Gastrocnemius medialis (tissue), 4 donors: ENCODE data around the gene NTM. TPM values are rescaled to one million over a fixed set of nuclear protein-coding genes. Genes with fewer than 3 reads are reported as not detected.
A peak's percentile ranks its signal among the peaks of the same experiment; 100 is the strongest.
"Not testable (repeated sequence)": the region's sequence is repeated elsewhere in the genome, so short reads cannot be mapped to it uniquely, and the experiment has no call there.

ENCODE experiments used
- ATAC-seq, 2 donors: fragments of 150-250 bp; one replicate each; pipeline ENCODE4 v1.9.1; 2016
- DNase-seq, 2 donors: peaks; one replicate each; pipeline ENCODE4 v3.0.0-alpha.2; 2019
- H3K27ac ChIP-seq, 4 donors: fragments of 200-600 bp; sonication (generic); 1 replicate in 1 of 4; 2 replicates in 3 of 4; pipeline ENCODE4 v1.5.1; 2016 to 2018; ENCODE audit warnings: mild to moderate bottlenecking in 2 of 4, moderate library complexity in 1 of 4
- H3K27me3 ChIP-seq, 3 donors: fragments of 200-600 bp; sonication (generic) in 2 of 3; 1 replicate in 1 of 3; 2 replicates in 2 of 3; pipeline versions ENCODE4 v1.5.1 to v1.6.0; 2016 to 2019; ENCODE audit warnings: mild to moderate bottlenecking in 1 of 3, moderate library complexity in 1 of 3
- H3K36me3 ChIP-seq, 2 donors: fragments of 200-600 bp; sonication (generic) in 1 of 2; one replicate each; pipeline ENCODE4 v1.5.1; 2017 to 2018
- H3K4me1 ChIP-seq, 2 donors: fragments of 200-600 bp; sonication (generic) in 1 of 2; one replicate each; pipeline ENCODE4 v1.5.1; 2016 to 2017; ENCODE audit warnings: mild to moderate bottlenecking in 2 of 2
- H3K4me3 ChIP-seq, 4 donors: fragments of 200-600 bp; sonication (generic) in 3 of 4; 1 replicate in 1 of 4; 2 replicates in 3 of 4; pipeline ENCODE4 v1.5.1; 2016 to 2019; ENCODE audit warnings: mild to moderate bottlenecking in 2 of 4
- H3K9me3 ChIP-seq, 3 donors: fragments of 200-600 bp; sonication (generic) in 2 of 3; 1 replicate in 1 of 3; 2 replicates in 2 of 3; pipeline ENCODE4 v1.5.1; 2016 to 2019
- POLR2A ChIP-seq, 2 donors: fragments of 450-650 bp; IDR thresholded peaks; one replicate each; pipeline ENCODE4 v1.6.1; 2017; ENCODE audit warnings: antibody characterized with exemption in 2 of 2, mild to moderate bottlenecking in 2 of 2, moderate library complexity in 2 of 2
- in situ Hi-C, 4 donors: fragments of 200-750 bp; cut with MboI; loops; one replicate each; pipeline versions ENCODE4 v1.15.0 to v1.8.0; 2017; ENCODE audit warnings: low sequenced_read_pairs in 4 of 4
- intact Hi-C: fragments of 100-400 bp; cut with DNase I; formaldehyde crosslinking; loops from one replicate; pipeline ENCODE4 v1.15.1; 2023; ENCODE audit warnings: low total_unique reads
- total RNA-seq, 4 donors: library from RNA; depleted of rRNA; stranded (reverse); fragments of >200 nt; gene quantifications; one replicate each; pipeline versions ENCODE4 v1.1.0 to v1.2.3, GENCODE V29; 2016
- TF ChIP-seq, protein P1 (sequence below), 5 experiments: fragments of 450-650 bp in 3 of 5; fragments of 200-600 bp in 2 of 5; sonication (generic) in 2 of 5; IDR thresholded peaks in 4 of 5; conservative IDR thresholded peaks in 1 of 5; 1 replicate in 4 of 5; 2 replicates in 1 of 5; pipeline ENCODE4 v1.5.1; 2016 to 2019; ENCODE audit warnings: antibody characterized with exemption in 5 of 5, mild to moderate bottlenecking in 3 of 5, moderate library complexity in 3 of 5

The NTM gene
- total RNA-seq, 4 donors from 2014 or later: 0.69 TPM; not detected in 3

DNA sequence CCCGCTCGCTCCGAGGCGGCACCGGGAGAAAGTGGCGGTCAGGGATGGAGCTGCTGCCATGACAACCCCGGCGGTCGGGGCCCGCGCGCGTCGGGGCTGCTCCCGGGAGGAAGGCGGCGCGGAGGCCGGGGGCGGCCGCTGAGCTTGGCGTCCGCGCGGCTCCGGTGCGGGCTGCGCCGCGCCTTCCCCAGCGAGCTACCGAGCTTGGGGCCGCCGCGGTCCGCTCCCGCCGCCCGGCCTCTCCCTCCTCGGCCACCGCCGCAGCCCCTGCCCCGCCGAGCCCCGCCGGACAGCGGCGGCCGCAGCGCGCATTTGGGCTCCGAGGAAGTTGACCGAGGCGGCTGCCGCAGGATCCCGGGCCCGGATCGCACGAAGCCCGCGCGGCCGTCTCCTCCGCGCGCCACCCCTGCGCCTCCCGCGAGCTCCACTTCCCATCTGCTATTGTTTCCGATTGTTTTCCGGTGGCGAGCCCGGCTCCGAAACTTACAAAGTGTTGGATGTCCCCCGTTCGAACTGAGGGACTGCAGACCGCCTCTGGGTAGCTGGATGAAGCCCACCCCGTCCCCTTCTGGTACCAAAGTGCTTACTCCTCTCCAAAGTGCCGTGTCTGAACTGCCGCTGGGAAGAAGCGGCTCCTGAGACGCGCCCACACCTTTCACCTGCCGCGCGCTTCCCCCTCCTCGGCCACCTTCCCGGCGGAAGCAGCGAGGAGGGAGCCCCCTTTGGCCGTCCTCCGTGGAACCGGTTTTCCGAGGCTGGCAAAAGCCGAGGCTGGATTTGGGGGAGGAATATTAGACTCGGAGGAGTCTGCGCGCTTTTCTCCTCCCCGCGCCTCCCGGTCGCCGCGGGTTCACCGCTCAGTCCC is 540.3 kb downstream of the NTM start:
- Histone ChIP-seq H3K4me3 (peak overlapping the region; percentile 25 to 46 (median 36)), H3K27me3 (peaks cover 10 to 21% (median 13%) of the 10 kb centered on the region in 3 donors), H3K4me1 (no peaks in the 10 kb centered on the region), H3K36me3 (no peaks in the 10 kb centered on the region), H3K9me3 (no peaks in the 10 kb centered on the region), H3K27ac (no peak overlapping the region)
- no peak for DNase-seq
- no peak for ATAC-seq
- in situ Hi-C loops: no loop called here
- intact Hi-C loops: no loop called here
- no peak for TF ChIP-seq POLR2A (IDR thresholded peaks at IDR 0.05)
- TF ChIP-seq, protein P1, sequence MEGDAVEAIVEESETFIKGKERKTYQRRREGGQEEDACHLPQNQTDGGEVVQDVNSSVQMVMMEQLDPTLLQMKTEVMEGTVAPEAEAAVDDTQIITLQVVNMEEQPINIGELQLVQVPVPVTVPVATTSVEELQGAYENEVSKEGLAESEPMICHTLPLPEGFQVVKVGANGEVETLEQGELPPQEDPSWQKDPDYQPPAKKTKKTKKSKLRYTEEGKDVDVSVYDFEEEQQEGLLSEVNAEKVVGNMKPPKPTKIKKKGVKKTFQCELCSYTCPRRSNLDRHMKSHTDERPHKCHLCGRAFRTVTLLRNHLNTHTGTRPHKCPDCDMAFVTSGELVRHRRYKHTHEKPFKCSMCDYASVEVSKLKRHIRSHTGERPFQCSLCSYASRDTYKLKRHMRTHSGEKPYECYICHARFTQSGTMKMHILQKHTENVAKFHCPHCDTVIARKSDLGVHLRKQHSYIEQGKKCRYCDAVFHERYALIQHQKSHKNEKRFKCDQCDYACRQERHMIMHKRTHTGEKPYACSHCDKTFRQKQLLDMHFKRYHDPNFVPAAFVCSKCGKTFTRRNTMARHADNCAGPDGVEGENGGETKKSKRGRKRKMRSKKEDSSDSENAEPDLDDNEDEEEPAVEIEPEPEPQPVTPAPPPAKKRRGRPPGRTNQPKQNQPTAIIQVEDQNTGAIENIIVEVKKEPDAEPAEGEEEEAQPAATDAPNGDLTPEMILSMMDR (IDR thresholded peaks at IDR 0.05 in 4 of 5, conservative IDR thresholded peaks at IDR 0.05 in 1 of 5): no peak

DNA sequence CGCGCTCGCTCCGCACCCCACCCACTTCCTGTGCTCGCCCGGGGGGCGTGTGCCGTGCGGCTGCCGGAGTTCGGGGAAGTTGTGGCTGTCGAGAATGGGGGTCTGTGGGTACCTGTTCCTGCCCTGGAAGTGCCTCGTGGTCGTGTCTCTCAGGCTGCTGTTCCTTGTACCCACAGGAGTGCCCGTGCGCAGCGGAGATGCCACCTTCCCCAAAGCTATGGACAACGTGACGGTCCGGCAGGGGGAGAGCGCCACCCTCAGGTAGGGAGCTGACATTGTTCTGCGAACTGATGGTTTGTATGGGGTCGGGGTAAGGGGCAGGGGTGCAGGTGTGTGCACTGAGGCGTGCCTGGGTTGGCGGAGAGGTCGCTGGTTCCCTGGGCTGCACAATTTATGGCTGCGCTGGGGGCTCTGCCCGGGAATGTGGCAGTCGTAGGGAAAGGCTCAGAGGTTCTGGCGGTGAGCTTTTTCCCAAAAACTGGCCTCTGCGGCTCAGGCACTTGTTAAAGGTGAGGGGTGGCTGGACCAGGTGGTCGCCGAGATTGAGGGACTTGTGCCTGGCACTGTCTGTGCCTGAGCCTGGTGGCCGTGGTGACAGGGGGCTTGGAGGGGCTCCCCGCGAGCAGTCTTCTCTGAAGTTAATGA is 541.1 kb downstream of the NTM start:
- H3K9me3 ChIP-seq, H3K27ac ChIP-seq, H3K4me1 ChIP-seq, H3K36me3 ChIP-seq, ATAC-seq, DNase-seq, in situ Hi-C loops, intact Hi-C loops: not testable (repeated sequence)
- peak overlapping the region; percentile 25 to 46 (median 36) for H3K4me3 ChIP-seq
- peaks cover 10 to 21% (median 13%) of the 10 kb centered on the region in 3 donors for H3K27me3 ChIP-seq

DNA sequence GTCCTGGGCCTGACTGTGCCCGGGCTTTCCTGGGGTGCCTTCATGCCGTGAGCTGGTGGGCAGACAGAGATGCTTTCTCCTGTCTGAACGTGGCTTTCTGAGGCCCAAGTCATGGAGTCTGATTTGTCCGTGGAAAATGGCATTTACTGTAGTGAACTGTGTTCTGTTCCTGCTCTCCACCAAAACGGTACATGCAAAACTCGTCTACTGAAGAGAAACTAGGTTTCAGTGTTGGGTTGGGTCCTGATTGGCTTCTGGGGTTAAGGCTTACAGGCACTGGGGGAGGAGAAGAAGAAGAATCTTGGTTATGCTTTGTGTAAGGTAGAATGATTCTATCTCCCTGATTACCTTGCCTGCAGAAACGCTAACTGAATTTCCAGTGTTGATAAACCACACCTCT is 541.7 kb downstream of the NTM start:
- no peak for ATAC-seq

DNA sequence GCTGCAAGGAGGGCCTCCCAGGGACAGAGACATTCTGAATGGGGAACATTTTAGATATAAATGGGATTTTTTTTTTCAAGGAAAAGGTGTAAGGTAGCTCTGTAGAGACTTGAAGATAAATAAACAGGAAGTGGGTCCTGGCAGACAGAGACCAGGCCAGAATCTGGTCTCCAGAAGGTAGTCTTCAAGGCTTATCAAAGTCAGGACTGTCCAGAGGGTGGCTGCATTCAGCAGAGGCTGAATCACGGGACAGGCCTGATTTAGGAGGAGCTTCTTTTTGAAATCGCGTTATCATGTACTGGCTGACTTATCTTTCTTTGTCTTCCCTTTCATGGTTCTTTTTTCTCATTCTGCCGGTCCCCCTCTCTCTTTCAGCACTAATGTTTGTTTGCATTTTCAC is 542.9 kb downstream of the NTM start:
- DNase-seq: no peak
- in situ Hi-C loops: no loop called here

More for the DNA sequence above, 541.7 kb downstream of the NTM start:
- H3K27me3 ChIP-seq: peaks cover 10 to 21% (median 13%) of the 10 kb centered on the region in 3 donors
- no peak for DNase-seq
- intact Hi-C loops: no loop called here
- H3K4me1 ChIP-seq: no peaks in the 10 kb centered on the region
- H3K36me3 ChIP-seq: no peaks in the 10 kb centered on the region
- in situ Hi-C loops: no loop called here
- no peak overlapping the region for H3K4me3 ChIP-seq
- no peaks in the 10 kb centered on the region for H3K9me3 ChIP-seq
- TF ChIP-seq, protein P1 (IDR thresholded peaks at IDR 0.05 in 4 of 5, conservative IDR thresholded peaks at IDR 0.05 in 1 of 5): no peak
- no peak for TF ChIP-seq POLR2A (IDR thresholded peaks at IDR 0.05)
- no peak overlapping the region for H3K27ac ChIP-seq

More for the DNA sequence above, 542.9 kb downstream of the NTM start:
- ATAC-seq: no peak
- no peaks in the 10 kb centered on the region for H3K36me3 ChIP-seq
- peaks cover 10 to 21% (median 13%) of the 10 kb centered on the region in 3 donors for H3K27me3 ChIP-seq
- intact Hi-C loops: no loop called here
- H3K4me1 ChIP-seq: no peaks in the 10 kb centered on the region
- no peak overlapping the region for H3K4me3 ChIP-seq
- H3K9me3 ChIP-seq: no peaks in the 10 kb centered on the region
- H3K27ac ChIP-seq: no peak overlapping the region
- no peak for TF ChIP-seq POLR2A (IDR thresholded peaks at IDR 0.05)
- TF ChIP-seq, protein P1 (IDR thresholded peaks at IDR 0.05 in 4 of 5, conservative IDR thresholded peaks at IDR 0.05 in 1 of 5): no peak
